H1 (cell line): ENCODE measurements around the gene TLE5. TPM values are rescaled to one million over a fixed set of nuclear protein-coding genes. Genes with fewer than 3 reads are reported as not detected.
A peak's percentile ranks its signal among the peaks of the same experiment; 100 is the strongest.

Experiments used
- CTCF ChIA-PET: fragments of 300-600 bp; sonication (Branson Sonifier 250); formaldehyde crosslinking; loops from one replicate; lab custom pipeline; 2021; ENCODE audit not compliant: partially characterized antibody; lab: Charles Lee
- POLR2A ChIA-PET: fragments of 300-600 bp; sonication (Branson Sonifier 250); formaldehyde crosslinking; loops from one replicate; lab custom pipeline; 2021; ENCODE audit warnings: inconsistent platforms; ENCODE audit not compliant: partially characterized antibody; lab: Charles Lee
- DNase-seq, 2 experiments: peaks; one replicate each; pipeline versions ENCODE4 v3.0.0 to v3.0.0-alpha.2; 2010 to 2022; ENCODE audit warnings: low spot score in 2 of 2, low read depth in 1 of 2, mixed read lengths in 1 of 2
- FAIRE-seq: peaks from 2 replicates; lab custom pipeline; 2011; peaks lifted over from hg19 to GRCh38; lab: Jason Lieb, UNC
- H2AFZ ChIP-seq: 2 replicates; pipeline ENCODE4 v1.8.1; 2012; ENCODE audit warnings: low read length, inconsistent platforms
- H2AK5ac ChIP-seq: 2 replicates; pipeline ENCODE4 v1.6.1; 2013; ENCODE audit warnings: low read depth, low read length
- H2BK120ac ChIP-seq: replicated peaks from 2 replicates; pipeline ENCODE3; 2013; ENCODE audit warnings: low read depth, low read length, inconsistent platforms
- H2BK12ac ChIP-seq: 2 replicates; pipeline ENCODE4 v1.6.1; 2013; ENCODE audit warnings: low read depth, low read length
- H2BK15ac ChIP-seq: 2 replicates; pipeline ENCODE4 v1.6.1; 2013; ENCODE audit warnings: low read length
- H2BK20ac ChIP-seq: 2 replicates; pipeline ENCODE4 v1.6.1; 2013; ENCODE audit warnings: low read length
- H2BK5ac ChIP-seq: 2 replicates; pipeline ENCODE4 v1.6.1; 2013; ENCODE audit warnings: low read depth, low read length
- H3K14ac ChIP-seq: 2 replicates; pipeline ENCODE4 v1.6.1; 2013; ENCODE audit warnings: inconsistent platforms; ENCODE audit not compliant: insufficient read length
- H3K18ac ChIP-seq: 2 replicates; pipeline ENCODE4 v1.6.1; 2013; ENCODE audit warnings: low read length; ENCODE audit errors: extremely low read depth
- H3K23ac ChIP-seq: 2 replicates; pipeline ENCODE4 v1.6.1; 2013; ENCODE audit warnings: inconsistent platforms; ENCODE audit not compliant: insufficient read length
- H3K23me2 ChIP-seq: 2 replicates; pipeline ENCODE4 v1.6.1; 2013; ENCODE audit warnings: low read depth, low read length
- H3K27ac ChIP-seq: 2 replicates; pipeline ENCODE4 v1.6.1; 2011; ENCODE audit warnings: low read depth, low read length, inconsistent platforms
- H3K27me3 ChIP-seq, 4 experiments: replicated peaks in 1 of 4; 1 replicate in 1 of 4; 2 replicates in 3 of 4; pipeline versions ENCODE4 v1.6.1 to v1.8.1; 2011 to 2013; ENCODE audit warnings: low read length in 3 of 4, mild to moderate bottlenecking in 3 of 4, inconsistent platforms in 2 of 4, mixed read lengths in 2 of 4, moderate library complexity in 1 of 4; ENCODE audit not compliant: control insufficient read depth in 3 of 4, insufficient read depth in 3 of 4; ENCODE audit errors: extremely low read depth in 1 of 4
- H3K36me3 ChIP-seq, 4 experiments: 2 replicates each; pipeline versions ENCODE4 v1.6.1 to v1.8.1; 2011 to 2013; ENCODE audit warnings: mild to moderate bottlenecking in 4 of 4, low read length in 3 of 4, moderate library complexity in 2 of 4, control low read depth in 1 of 4, inconsistent platforms in 1 of 4; ENCODE audit not compliant: insufficient read depth in 4 of 4, control insufficient read depth in 2 of 4
- H3K4ac ChIP-seq: replicated peaks from 2 replicates; pipeline ENCODE3; 2013; ENCODE audit warnings: low read length, low read depth, mixed read lengths, inconsistent platforms; ENCODE audit not compliant: insufficient read length
- H3K4me1 ChIP-seq, 4 experiments: replicated peaks in 1 of 4; 1 replicate in 1 of 4; 2 replicates in 3 of 4; pipeline versions ENCODE4 v1.6.1 to v1.8.1; 2011 to 2013; ENCODE audit warnings: low read length in 3 of 4, inconsistent platforms in 2 of 4, mixed read lengths in 1 of 4; ENCODE audit not compliant: insufficient read depth in 4 of 4, control insufficient read depth in 3 of 4
- H3K4me2 ChIP-seq, 2 experiments: 2 replicates each; pipeline versions ENCODE4 v1.6.1 to v1.8.1; 2011 to 2013; ENCODE audit warnings: low read depth in 2 of 2, low read length in 2 of 2, control low read depth in 1 of 2, inconsistent platforms in 1 of 2, mild to moderate bottlenecking in 1 of 2; ENCODE audit not compliant: insufficient read depth in 1 of 2
- H3K4me3 ChIP-seq, 4 experiments: fragments of 200-600, 300-600 bp in 1 of 4; sonication (generic), shearing (Covaris generic), sonication (Bioruptor Twin) in 1 of 4; 2 replicates each; pipeline versions ENCODE4 v1.5.1 to v1.8.1; 2011 to 2016; ENCODE audit warnings: low read length in 4 of 4, low read depth in 3 of 4, control low read depth in 2 of 4, inconsistent platforms in 2 of 4, mild to moderate bottlenecking in 2 of 4, mixed read lengths in 1 of 4, moderate library complexity in 1 of 4; ENCODE audit not compliant: insufficient read depth in 2 of 4; ENCODE audit errors: extremely low read depth in 1 of 4
- H3K56ac ChIP-seq: replicated peaks from 2 replicates; pipeline ENCODE3; 2013; ENCODE audit warnings: low read depth, mild to moderate bottlenecking, mixed read lengths, low read length, inconsistent platforms; ENCODE audit not compliant: insufficient read length
- H3K79me1 ChIP-seq: 2 replicates; pipeline ENCODE4 v1.6.1; 2013; ENCODE audit warnings: low read depth, low read length, control low read depth
- H3K79me2 ChIP-seq, 2 experiments: 2 replicates each; pipeline versions ENCODE4 v1.6.1 to v1.8.1; 2012 to 2013; ENCODE audit warnings: low read length in 2 of 2, mild to moderate bottlenecking in 2 of 2, inconsistent platforms in 1 of 2; ENCODE audit not compliant: insufficient read depth in 2 of 2, control insufficient read depth in 1 of 2
- H3K9ac ChIP-seq, 4 experiments: replicated peaks in 1 of 4; 1 replicate in 1 of 4; 2 replicates in 3 of 4; pipeline versions ENCODE4 v1.6.1 to v1.8.1; 2011 to 2013; ENCODE audit warnings: low read depth in 3 of 4, low read length in 3 of 4, control low read depth in 2 of 4, mild to moderate bottlenecking in 2 of 4, moderate library complexity in 2 of 4, inconsistent platforms in 1 of 4; ENCODE audit errors: extremely low read depth in 1 of 4
- H3K9me3 ChIP-seq, 2 experiments: 2 replicates each; pipeline versions ENCODE4 v1.6.1 to v1.8.1; 2012 to 2013; ENCODE audit warnings: mild to moderate bottlenecking in 2 of 2, moderate library complexity in 2 of 2, control low read depth in 1 of 2, inconsistent platforms in 1 of 2, low read depth in 1 of 2, low read length in 1 of 2, mixed read lengths in 1 of 2; ENCODE audit not compliant: insufficient read depth in 2 of 2
- H4K20me1 ChIP-seq, 2 experiments: replicated peaks in 1 of 2; 2 replicates each; pipeline versions ENCODE3 to v1.8.1; 2011 to 2013; ENCODE audit warnings: inconsistent platforms in 2 of 2, low read length in 2 of 2, mild to moderate bottlenecking in 1 of 2; ENCODE audit not compliant: insufficient read depth in 2 of 2, control insufficient read depth in 1 of 2
- H4K5ac ChIP-seq: 2 replicates; pipeline ENCODE4 v1.6.1; 2013; ENCODE audit warnings: low read length, low read depth, mixed read lengths, inconsistent platforms; ENCODE audit not compliant: insufficient read length
- H4K8ac ChIP-seq: 2 replicates; pipeline ENCODE4 v1.8.0; 2013; ENCODE audit warnings: mild to moderate bottlenecking, moderate library complexity, low read length, inconsistent platforms; ENCODE audit not compliant: insufficient read depth; ENCODE audit errors: extremely low read depth
- H4K91ac ChIP-seq: replicated peaks from 2 replicates; pipeline ENCODE3; 2013; ENCODE audit warnings: low read length, mixed read lengths, inconsistent platforms; ENCODE audit not compliant: insufficient read length
- ASH2L ChIP-seq: fragments of 200-600, 300-600 bp; sonication (generic); IDR thresholded peaks from one replicate; pipeline ENCODE4 v1.7.1; 2017; ENCODE audit warnings: low read length
- CHD1 ChIP-seq: IDR thresholded peaks from 2 replicates; pipeline ENCODE4 v1.6.1; 2012; ENCODE audit warnings: low read depth, low read length, improper control_type of control experiment
- CTBP2 ChIP-seq: IDR thresholded peaks from 2 replicates; pipeline ENCODE4 v1.7.0; 2011; ENCODE audit warnings: borderline replicate concordance, mild to moderate bottlenecking, moderate library complexity, mixed read lengths, low read length; ENCODE audit not compliant: insufficient read depth, insufficient read length
- EGR1 ChIP-seq: IDR thresholded peaks from 2 replicates; pipeline ENCODE4 v1.6.1; 2011; ENCODE audit warnings: low read depth, low read length, borderline replicate concordance
- NRF1 ChIP-seq: IDR thresholded peaks from 2 replicates; pipeline ENCODE4 v1.6.1; 2011; ENCODE audit warnings: mild to moderate bottlenecking, low read depth, low read length, improper control_type of control experiment
- RAD21 ChIP-seq, 2 experiments: IDR thresholded peaks in 1 of 2; conservative IDR thresholded peaks in 1 of 2; 2 replicates each; pipeline ENCODE4 v1.6.1; 2011; ENCODE audit warnings: low read depth in 2 of 2, low read length in 2 of 2, improper control_type of control experiment in 1 of 2, inconsistent platforms in 1 of 2, mild to moderate bottlenecking in 1 of 2, moderate library complexity in 1 of 2
- RBBP5 ChIP-seq: IDR thresholded peaks from 2 replicates; pipeline ENCODE4 v1.7.1; 2012; ENCODE audit warnings: low read depth, mild to moderate bottlenecking, inconsistent platforms, low read length, moderate library complexity, borderline replicate concordance
- SP4 ChIP-seq: IDR thresholded peaks from 2 replicates; pipeline ENCODE4 v1.6.1; 2012; ENCODE audit warnings: low read length, inconsistent platforms
- SUZ12 ChIP-seq: fragments of 200-600 bp; sonication (generic); IDR thresholded peaks from 2 replicates; pipeline ENCODE4 v1.6.1; 2012; ENCODE audit warnings: mild to moderate bottlenecking, inconsistent platforms, low read length, moderate library complexity, mixed read lengths
- YY1 ChIP-seq: IDR thresholded peaks from 2 replicates; pipeline ENCODE4 v1.6.1; 2011; ENCODE audit warnings: low read depth, mild to moderate bottlenecking, low read length
- WGBS, 2 experiments: shearing (Covaris generic) in 1 of 2; methylation state at CpG; one replicate each; pipeline versions ENCODE4 v1.1.6 to v1.1.7; 2013 to 2015; ENCODE audit warnings: low lambda C conversion rate in 2 of 2, mixed read lengths in 2 of 2, inconsistent platforms in 1 of 2, low coverage in 1 of 2, missing lambda C conversion rate in 1 of 2; ENCODE audit not compliant: insufficient replicate concordance in 2 of 2, insufficient coverage in 1 of 2, insufficient read length in 1 of 2; ENCODE audit errors: extremely low coverage in 1 of 2, missing lambda C conversion rate in 1 of 2; 5-methylcytosine and 5-hydroxymethylcytosine counted together
- polyA plus RNA-seq, 7 experiments: library from polyadenylated mRNA; depleted of rRNA in 3 of 7; stranded (reverse) in 5 of 7; unstranded in 2 of 7; fragments of >200 nt in 5 of 7; fragments of 200-250 nt in 2 of 7; gene quantifications; 1 replicate in 5 of 7; 2 replicates in 1 of 7; 4 replicates in 1 of 7; pipeline versions ENCODE4 v1.2.1 to v1.2.3, GENCODE V29; 2011 to 2013; ENCODE audit warnings: missing spikeins in 2 of 7, mixed read lengths in 2 of 7
- total RNA-seq: library from RNA; stranded (reverse); fragmentation: NEBNext Ultra II Directional; extraction: Animal tissue kit (Norgen Biotek cat#: 25700); gene quantifications from 2 replicates; pipeline ENCODE4 v1.2.1, GENCODE V29; 2021

The TLE5 gene
- total and polyA plus RNA-seq, 2 of the 8 experiments (the other 6 are each of a cell fraction or from before 2014, with no cell fraction given), result 187 to 285 TPM

- Histone ChIP-seq H4K91ac (peak overlapping the region; percentile 55), H4K20me1 (peaks cover 0 to 2% of the 10 kb centered on the region in 2 experiments), H3K23me2 (peaks cover 17% of the 10 kb centered on the region), H3K79me2 (no peaks in the 10 kb centered on the region), H3K79me1 (no peaks in the 10 kb centered on the region), H3K14ac (no peak overlapping the region), H2BK12ac (peak overlapping the region; percentile 75; the same call in 1 of the 2 replicates), H2BK15ac (peak overlapping the region; percentile 81; the same call in 1 of the 2 replicates), H3K27me3 (peaks cover 3 to 25% (median 16%) of the 10 kb centered on the region in 4 experiments; a peak in 5 of 7 replicates), H3K56ac (peak overlapping the region; percentile 30), H4K8ac (peak overlapping the region; percentile 58), H2AK5ac (no peak overlapping the region), H3K4me1 (peaks cover 0 to 14% (median 11%) of the 10 kb centered on the region in 4 experiments; a peak in 6 of 7 replicates), H2BK120ac (peak overlapping the region; percentile 83), H4K5ac (peak overlapping the region; percentile 61), H3K9ac (peak overlapping the region in 1 of 4 experiments; percentile 38; a peak in 1 of 7 replicates), H3K9me3 (no peaks in the 10 kb centered on the region), H2AFZ (peak overlapping the region; percentile 88), H3K18ac (peak overlapping the region; percentile 100), H3K36me3 (no peaks in the 10 kb centered on the region), H2BK20ac (no peak overlapping the region; the same call in 1 of the 2 replicates), H2BK5ac (peak overlapping the region; percentile 94; the same call in 1 of the 2 replicates), H3K4ac (no peak overlapping the region), H3K23ac (no peak overlapping the region), H3K4me2 (peak overlapping the region; percentile 71 to 90), H3K27ac (peak overlapping the region; percentile 49; the same call in 1 of the 2 replicates), H3K4me3 (peak overlapping the region; percentile 39 to 73 (median 57))
- WGBS, 2 experiments, result 1% methylated on average over 25 of the region's 44 CpGs; no CpG with 5 or more reads in 1 of the 2 experiments
- ChIA-PET CTCF (interaction anchor here (0.6 to 6.3 kb wide), 28 partner anchors 10 to 376 kb away, joined by 3 to 36 read pairs (median 4); partner anchors contain the start of gene TLE6), POLR2A (interaction anchor here (0.6 to 4.0 kb wide), 23 partner anchors 8 to 534 kb away, joined by 3 to 56 read pairs (median 4); partner anchors contain the start of genes TLE5 and TLE6)
- no peak for FAIRE-seq
- DNase-seq, result peak; percentile 76 to 96
- TF ChIP-seq ASH2L (peak; percentile 52), CTBP2 (peak; percentile 83), RBBP5 (0 out of 2 replicates have a peak, but pooled peaks have one; percentile 62), RAD21 (IDR thresholded peaks at IDR 0.05 in 1 of 2, conservative IDR thresholded peaks at IDR 0.05 in 1 of 2; ENCODE audit: low read depth in 2 of 2, low read length in 2 of 2) (peak in 1 of 2 experiments; percentile 11; a peak in 2 of 4 replicates), YY1 (peak; percentile 26; the same call in 1 of the 2 replicates), SUZ12 (no peak), SP4 (no peak), NRF1 (peak; percentile 7; the same call in 1 of the 2 replicates), CHD1 (no peak), EGR1 (peak; percentile 76)
These were observed 25.9 kb downstream of the TLE5 start for GRCh38 chr19:3036119-3036976.
